Measurements from ENCODE around the gene COBL. TPM values are rescaled to one million over a fixed set of nuclear protein-coding genes. Genes with fewer than 3 reads are reported as not detected.
A peak's percentile ranks its signal among the peaks of the same experiment; 100 is the strongest.

The COBL gene
- total RNA-seq, 4 donors from 2014 or later: 1.1 to 27.7 (median 15.2) TPM

DNA sequence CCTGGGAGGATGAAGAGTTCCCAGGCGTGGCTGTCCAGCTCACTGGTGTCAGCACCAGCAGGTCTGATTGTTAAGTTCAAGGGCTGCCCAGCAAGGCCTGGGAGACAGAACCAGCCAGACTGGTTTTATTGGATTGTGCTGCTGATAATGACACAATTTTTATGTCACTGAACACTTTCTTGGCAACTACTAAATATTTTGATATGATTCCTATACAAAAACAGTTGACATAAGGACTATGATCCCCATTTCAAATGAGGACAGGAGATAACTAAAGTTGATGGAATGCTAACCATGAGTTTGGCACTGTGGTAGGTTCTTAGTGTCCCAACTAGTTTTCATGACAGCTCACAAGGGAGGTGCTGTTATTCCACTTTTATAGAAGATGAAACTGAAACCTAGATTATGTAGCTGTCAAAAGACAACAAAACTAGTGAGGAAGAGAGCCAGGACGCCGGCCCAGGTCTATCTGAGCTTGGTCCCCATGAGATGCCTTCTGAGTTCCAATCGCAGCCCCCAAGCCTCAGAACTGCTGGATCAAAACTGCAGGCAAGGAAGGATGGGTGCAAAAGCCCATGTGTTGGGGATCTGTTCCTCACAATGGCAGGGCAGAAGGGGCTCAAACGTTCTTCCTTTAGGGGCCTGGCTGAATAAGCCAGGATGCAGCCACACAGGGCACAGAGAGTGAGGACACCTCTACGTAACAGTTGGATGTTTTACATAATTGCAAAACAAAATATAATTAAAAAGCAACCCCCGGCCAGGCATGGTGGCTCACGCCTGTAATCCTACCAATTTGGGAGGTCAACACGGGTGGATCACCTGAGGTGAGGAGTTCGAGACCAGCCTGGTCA is 52.8 kb downstream of the COBL start:
- ATAC-seq (ENCODE audit: low FRiP score) (no peak), DNase-seq (ENCODE audit: low spot score) (no peak)
- TF ChIP-seq CTCF (IDR thresholded peaks at IDR 0.05): no peak

DNA sequence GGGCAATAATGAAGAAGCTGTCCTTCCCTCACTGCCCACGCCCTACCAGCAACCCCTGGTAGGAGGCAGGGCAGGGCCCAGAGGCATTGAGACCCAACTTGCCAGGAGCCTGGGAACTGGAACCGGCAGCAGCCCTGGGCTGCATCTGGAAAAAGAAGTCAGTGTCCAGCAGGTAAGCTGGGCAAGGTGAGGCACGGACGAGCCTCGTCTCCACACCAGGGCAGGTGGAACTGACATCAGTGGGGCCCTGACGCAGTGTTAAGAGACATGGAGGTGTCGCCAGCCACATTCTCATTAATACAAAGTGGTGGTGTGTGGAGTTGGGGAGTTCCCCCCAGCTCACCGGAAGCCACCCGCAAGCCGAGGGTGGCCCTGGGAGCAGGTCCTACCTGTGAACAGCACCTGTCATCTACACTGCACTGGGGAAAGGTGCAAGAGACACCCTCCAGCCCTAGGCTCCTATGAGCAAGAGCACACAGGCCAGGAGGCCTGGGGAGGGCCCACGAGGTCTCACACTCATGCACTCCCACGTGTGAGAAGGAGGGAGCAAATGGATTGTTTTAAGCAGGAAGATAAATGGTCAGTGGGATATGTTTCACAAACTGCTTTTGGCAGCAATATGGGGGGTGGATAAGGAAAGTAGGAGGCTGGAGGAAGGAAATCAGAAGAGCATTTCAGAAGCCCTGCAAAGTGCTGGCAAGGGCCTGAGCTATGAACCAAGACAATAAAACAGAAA is 53.6 kb downstream of the COBL start:
- DNase-seq (ENCODE audit: low spot score): no peak
- peak; percentile 50 for ATAC-seq (ENCODE audit: low FRiP score)
- TF ChIP-seq CTCF (IDR thresholded peaks at IDR 0.05): no peak

DNA sequence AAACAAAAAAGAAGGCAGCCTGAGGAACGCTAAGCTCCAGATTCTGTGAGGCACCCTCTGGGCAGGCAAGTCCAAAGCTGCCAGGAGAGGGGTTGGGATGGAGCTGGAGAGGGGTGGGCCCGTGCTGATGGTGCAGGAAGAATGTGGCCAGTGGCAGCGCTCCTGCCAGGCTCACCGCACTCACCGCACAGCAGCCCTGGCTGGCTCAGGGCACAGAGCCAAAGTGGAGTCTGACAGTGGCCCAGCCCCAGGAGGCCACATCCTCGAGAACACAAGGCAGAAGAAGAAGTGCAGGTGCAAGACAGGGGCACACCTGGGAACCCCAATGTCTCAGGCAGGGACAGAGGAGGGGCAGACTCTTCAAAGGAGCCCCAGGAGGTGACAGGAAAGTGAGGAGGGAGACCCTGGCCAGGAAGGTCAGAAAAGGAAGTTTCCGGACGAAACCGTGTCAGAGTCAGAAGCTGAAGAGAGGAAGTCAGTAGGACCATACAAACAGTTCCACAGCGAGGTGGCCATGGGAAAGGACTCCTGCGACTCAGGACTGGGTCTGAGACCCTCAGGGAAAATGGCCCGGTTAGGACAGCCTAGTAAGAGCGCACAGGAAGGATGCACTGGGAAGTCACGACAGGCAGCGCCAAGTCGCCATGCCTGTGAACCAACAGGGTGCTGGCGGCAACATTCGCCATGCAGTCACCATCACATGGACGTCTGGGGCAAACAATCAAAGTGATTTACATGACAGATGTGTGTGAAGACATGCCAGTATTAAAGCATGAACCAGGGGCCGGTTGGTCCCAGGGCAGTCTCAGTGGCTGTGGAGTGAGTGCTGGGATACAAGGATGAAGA is 54.4 kb downstream of the COBL start:
- ATAC-seq (ENCODE audit: low FRiP score): no peak
- DNase-seq (ENCODE audit: low spot score): no peak
- no peak for TF ChIP-seq CTCF (IDR thresholded peaks at IDR 0.05)

GRCh38 chr7:51261117-51261835 is 55.3 kb downstream of the COBL start:
- TF ChIP-seq CTCF (IDR thresholded peaks at IDR 0.05): no peak
- peak; percentile 78 for ATAC-seq (ENCODE audit: low FRiP score)
- DNase-seq (ENCODE audit: low spot score): no peak

- DNase-seq (ENCODE audit: low spot score) (no peak), ATAC-seq (ENCODE audit: low FRiP score) (no peak)
- TF ChIP-seq CTCF (IDR thresholded peaks at IDR 0.05): no peak
These were observed 56.1 kb downstream of the COBL start for GRCh38 chr7:51260516-51260915.

- ATAC-seq (ENCODE audit: low FRiP score) (no peak), DNase-seq (ENCODE audit: low spot score) (no peak)
- no peak for TF ChIP-seq CTCF (IDR thresholded peaks at IDR 0.05)
These were observed 56.8 kb downstream of the COBL start for GRCh38 chr7:51259766-51260165.

Data from omental fat pad (tissue), 4 donors.